K562 (cell line): ENCODE results near the gene USP14. TPM values are rescaled to one million over a fixed set of nuclear protein-coding genes. Genes with fewer than 3 reads are reported as not detected.

Experiments used
- ATAC-seq: fragments of 200-7000 bp; cut with Tn5 transposase; 3 replicates; pipeline ENCODE4 v1.9.1; 2020; ENCODE audit warnings: moderate library complexity
- BruUV-seq: library from RNA; stranded (reverse); fragments of 400-500 nt; replicated peaks from 2 replicates; lab custom pipeline; 2021; lab: Mats Ljungman, UMichigan
- CTCF ChIA-PET: fragments of 300-600 bp; formaldehyde crosslinking; extraction: SDS; loops from one replicate; lab custom pipeline; 2021; ENCODE audit warnings: low intra/inter-chr PET ratio; lab: Yijun Ruan, JAX
- POLR2A ChIA-PET: fragments of 300-600, 350-650 bp; sonication (Branson Sonifier 250); formaldehyde crosslinking; extraction: SDS; loops from one replicate; lab custom pipeline; 2021; ENCODE audit warnings: antibody characterized with exemption, inconsistent platforms; lab: Yijun Ruan, JAX
- DNase-seq, 4 experiments: peaks; one replicate each; pipeline versions ENCODE4 v3.0.0 to v3.0.0-alpha.2; 2011 to 2018; ENCODE audit warnings: low spot score in 3 of 4, mixed read lengths in 3 of 4; ENCODE audit errors: extremely low read depth in 1 of 4
- FAIRE-seq: peaks from 2 replicates; lab custom pipeline; 2011; peaks lifted over from hg19 to GRCh38; lab: Jason Lieb, UNC
- H2AFZ ChIP-seq: 2 replicates; pipeline ENCODE4 v1.6.0; 2011; ENCODE audit warnings: low read depth, low read length, control low read depth, inconsistent platforms
- H3K27ac ChIP-seq: fragments of 200-600 bp; 3 replicates; pipeline ENCODE4 v1.8.0; 2011; ENCODE audit warnings: low read depth, mild to moderate bottlenecking, control low read depth, inconsistent platforms, low read length, moderate library complexity, mixed read lengths; ENCODE audit errors: extremely low read depth
- H3K27me3 ChIP-seq, 2 experiments: fragments of 300-600 bp in 1 of 2; 2 replicates in 1 of 2; 3 replicates in 1 of 2; pipeline versions ENCODE4 v1.6.0 to v1.8.0; 2011; ENCODE audit warnings: inconsistent platforms in 2 of 2, low read length in 2 of 2, mild to moderate bottlenecking in 1 of 2, mixed read lengths in 1 of 2, moderate library complexity in 1 of 2; ENCODE audit not compliant: control insufficient read depth in 2 of 2, insufficient read depth in 2 of 2
- H3K36me3 ChIP-seq: fragments of 300-600 bp; 3 replicates; pipeline ENCODE4 v1.8.0; 2011; ENCODE audit warnings: mild to moderate bottlenecking, low read length, inconsistent platforms; ENCODE audit not compliant: control insufficient read depth, insufficient read depth
- H3K4me1 ChIP-seq, 2 experiments: fragments of 200-600 bp in 1 of 2; replicated peaks in 1 of 2; 2 replicates in 1 of 2; 3 replicates in 1 of 2; pipeline versions ENCODE4 v1.5.1 to v1.8.0; 2011; ENCODE audit warnings: inconsistent platforms in 2 of 2, low read length in 2 of 2, mild to moderate bottlenecking in 1 of 2, mixed read lengths in 1 of 2, moderate library complexity in 1 of 2; ENCODE audit not compliant: control insufficient read depth in 2 of 2, insufficient read depth in 2 of 2
- H3K4me2 ChIP-seq: 2 replicates; pipeline ENCODE4 v1.6.1; 2011; ENCODE audit warnings: low read length, control low read depth, inconsistent platforms, mixed read lengths; ENCODE audit not compliant: insufficient read depth
- H3K4me3 ChIP-seq: fragments of 200-600 bp; sonication (generic), shearing (Covaris generic); 2 replicates; pipeline ENCODE4 v1.5.1; 2016; ENCODE audit warnings: control low read depth, inconsistent platforms
- H3K79me2 ChIP-seq: fragments of 200-600 bp; 3 replicates; pipeline ENCODE4 v1.8.0; 2011; ENCODE audit warnings: low read length, inconsistent platforms; ENCODE audit not compliant: control insufficient read depth, insufficient read depth
- H3K9ac ChIP-seq, 2 experiments: 2 replicates each; pipeline versions ENCODE4 v1.6.0 to v1.6.1; 2011; ENCODE audit warnings: low read depth in 2 of 2, low read length in 2 of 2, control low read depth in 1 of 2, inconsistent platforms in 1 of 2, mild to moderate bottlenecking in 1 of 2, mixed read lengths in 1 of 2; ENCODE audit not compliant: insufficient read depth in 1 of 2
- H3K9me1 ChIP-seq: one replicate; pipeline ENCODE4 v1.6.0; 2011; ENCODE audit warnings: inconsistent platforms, mild to moderate bottlenecking, low read length, moderate library complexity; ENCODE audit not compliant: control insufficient read depth, insufficient read depth
- H3K9me3 ChIP-seq: replicated peaks from 2 replicates; pipeline ENCODE4 v1.5.1; 2011; ENCODE audit warnings: low read depth, low read length, inconsistent platforms; ENCODE audit not compliant: control insufficient read depth, insufficient read depth
- H4K20me1 ChIP-seq: replicated peaks from 2 replicates; pipeline ENCODE4 v1.6.1; 2011; ENCODE audit warnings: low read length, inconsistent platforms, mixed read lengths; ENCODE audit not compliant: control insufficient read depth, insufficient read depth
- AFF4 ChIP-seq: sonication (generic); formaldehyde crosslinking; IDR thresholded peaks from 2 replicates; pipeline ENCODE4 v1.8.0; 2023; ENCODE audit warnings: mild to moderate bottlenecking, missing genetic modification reagents
- CHD2 ChIP-seq: IDR thresholded peaks from 2 replicates; pipeline ENCODE4 v1.6.1; 2011; ENCODE audit warnings: low read depth, low read length
- DACH1 ChIP-seq: fragments of 450-650 bp; IDR thresholded peaks from 2 replicates; pipeline ENCODE4 v1.6.1; 2018; ENCODE audit not compliant: partially characterized antibody
- EZH2 ChIP-seq: IDR thresholded peaks from 2 replicates; pipeline ENCODE4 v1.6.1; 2012; ENCODE audit warnings: low read depth, mild to moderate bottlenecking, inconsistent platforms, low read length, borderline replicate concordance
- HDGF ChIP-seq: fragments of 450-650 bp; IDR thresholded peaks from 2 replicates; pipeline ENCODE4 v1.6.1; 2016
- PCBP1 ChIP-seq: fragments of 200-400 bp; formaldehyde crosslinking; IDR thresholded peaks from 2 replicates; pipeline ENCODE4 v1.6.1; 2018; ENCODE audit warnings: mild to moderate bottlenecking, low read depth, low read length; ENCODE audit not compliant: poor library complexity, severe bottlenecking
- PML ChIP-seq: IDR thresholded peaks from 2 replicates; pipeline ENCODE4 v1.6.1; 2012; ENCODE audit warnings: low read length, inconsistent platforms
- POLR2A ChIP-seq: fragments of 450-650 bp; conservative IDR thresholded peaks from 2 replicates; pipeline ENCODE4 v1.6.1; 2016
- SMARCA5 ChIP-seq: fragments of 450-650 bp; IDR thresholded peaks from 2 replicates; pipeline ENCODE4 v1.6.1; 2016
- STAT5A ChIP-seq: IDR thresholded peaks from 2 replicates; pipeline ENCODE4 v1.6.1; 2012; ENCODE audit warnings: low read length, inconsistent platforms, borderline replicate concordance
- SUPT5H ChIP-seq: fragments of 450-650 bp; IDR thresholded peaks from 2 replicates; pipeline ENCODE4 v1.6.1; 2016
- YY1 ChIP-seq, 3 experiments: IDR thresholded peaks; 2 replicates each; pipeline ENCODE4 v1.6.1; 2011; ENCODE audit warnings: low read length in 2 of 3, mild to moderate bottlenecking in 2 of 3, moderate library complexity in 2 of 3, borderline replicate concordance in 1 of 3, control low read depth in 1 of 3, low read depth in 1 of 3; ENCODE audit not compliant: insufficient read depth in 3 of 3, insufficient replicate concordance in 2 of 3, control insufficient read depth in 1 of 3, insufficient read length in 1 of 3; ENCODE audit errors: extremely low read depth in 1 of 3
- ZBTB1 ChIP-seq: sonication (generic); formaldehyde crosslinking; IDR thresholded peaks from 2 replicates; pipeline ENCODE4 v1.8.1; 2023; ENCODE audit warnings: missing genetic modification reagents, low read depth, mild to moderate bottlenecking, borderline replicate concordance
- ZNF699 ChIP-seq: fragments of 250-450 bp; sonication (Bioruptor Pico); IDR thresholded peaks from 2 replicates; pipeline ENCODE4 v1.8.0; 2021; ENCODE audit warnings: mild to moderate bottlenecking, moderate library complexity; ENCODE audit not compliant: insufficient replicate concordance
- in situ Hi-C: fragments of 300-500 bp; cut with MboI; formaldehyde crosslinking; loops from 4 replicates; pipeline ENCODE4 v1.15.0; 2018; ENCODE audit warnings: inconsistent platforms, mixed read lengths
- intact Hi-C: fragments of 100-400 bp; cut with micrococcal nuclease; formaldehyde crosslinking; loops from 2 replicates; pipeline ENCODE4 v1.14.2; 2022
- polyA plus RNA-seq, 8 experiments: library from polyadenylated mRNA; depleted of rRNA in 4 of 8; stranded (reverse) in 5 of 8; unstranded in 3 of 8; fragments of >200 nt; fragmentation: Nextera tagmentation in 2 of 8; fragmentation: Illumina TruSeq in 1 of 8; extraction: Ambion mirVana in 2 of 8; extraction: Trizol in 1 of 8; gene quantifications; 2 replicates each; pipeline versions ENCODE4 v1.2.1 to v1.2.3, GENCODE V29; 2011 to 2014; ENCODE audit warnings: inconsistent platforms in 1 of 8, missing spikeins in 1 of 8
- total RNA-seq, 7 experiments: library from RNA; depleted of rRNA in 6 of 7; stranded (reverse); fragments of >200 nt in 6 of 7; fragmentation: Illumina TruSeq in 2 of 7; extraction: Trizol in 2 of 7; gene quantifications; 2 replicates each; pipeline versions ENCODE4 v1.2.1 to v1.2.3, GENCODE V29; 2011 to 2021; ENCODE audit warnings: low replicate concordance in 1 of 7
- TF ChIP-seq, protein P1 (sequence below): IDR thresholded peaks from 2 replicates; pipeline ENCODE4 v1.6.1; 2011; ENCODE audit warnings: borderline replicate concordance, low read depth, mild to moderate bottlenecking, moderate library complexity, low read length; ENCODE audit not compliant: insufficient read depth, poor library complexity, severe bottlenecking

USP14 gene
- total and polyA plus RNA-seq, 9 of the 15 experiments (the other 6 are each of a cell fraction or from before 2014, with no cell fraction given), result 18.7 to 129 (median 40.3) TPM

DNA sequence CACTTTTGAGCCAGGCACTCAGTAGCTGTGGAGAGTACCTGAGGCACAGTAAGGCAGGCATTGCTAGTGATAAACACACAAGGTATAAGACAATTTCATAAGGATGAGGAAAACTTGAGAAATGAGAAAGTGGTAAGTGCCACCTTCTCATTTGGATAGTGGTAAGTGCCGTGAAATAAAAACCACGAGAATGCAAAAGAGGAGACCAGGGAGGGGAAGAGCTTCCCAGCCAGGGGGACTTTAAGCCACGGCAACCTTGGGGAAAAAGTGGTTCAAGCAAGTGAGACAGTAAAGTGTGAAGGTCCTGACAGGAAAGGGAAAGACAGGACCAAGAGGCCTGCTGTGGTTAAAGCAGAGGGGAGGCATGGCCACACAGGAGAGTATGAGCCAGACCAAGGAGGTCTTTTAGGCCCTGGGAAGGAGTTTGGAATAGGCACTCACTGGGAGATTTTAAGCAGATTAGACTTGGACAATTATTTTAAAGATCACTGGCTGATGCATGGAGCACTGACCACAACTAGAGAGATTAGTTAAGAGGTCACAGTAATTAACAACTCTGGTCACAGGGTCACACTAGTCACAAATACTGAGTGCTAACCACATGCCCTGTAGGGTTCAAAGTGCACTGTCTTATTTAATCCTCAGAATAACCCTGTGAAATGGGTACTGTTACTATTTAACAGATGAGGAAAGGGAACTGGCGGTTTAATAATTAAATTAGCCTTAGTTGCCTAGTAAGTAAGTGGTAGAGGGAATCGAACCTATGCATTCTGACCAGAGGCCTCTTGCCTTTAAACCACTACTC lies 59.4 kb downstream of the USP14 start (continued):
- TF ChIP-seq POLR2A, result peak; percentile 65
- TF ChIP-seq STAT5A, result no peak
- no peak for TF ChIP-seq CHD2
- TF ChIP-seq PML, result 0 out of 2 replicates have a peak, but pooled peaks have one; percentile 5
- TF ChIP-seq, protein P1, sequence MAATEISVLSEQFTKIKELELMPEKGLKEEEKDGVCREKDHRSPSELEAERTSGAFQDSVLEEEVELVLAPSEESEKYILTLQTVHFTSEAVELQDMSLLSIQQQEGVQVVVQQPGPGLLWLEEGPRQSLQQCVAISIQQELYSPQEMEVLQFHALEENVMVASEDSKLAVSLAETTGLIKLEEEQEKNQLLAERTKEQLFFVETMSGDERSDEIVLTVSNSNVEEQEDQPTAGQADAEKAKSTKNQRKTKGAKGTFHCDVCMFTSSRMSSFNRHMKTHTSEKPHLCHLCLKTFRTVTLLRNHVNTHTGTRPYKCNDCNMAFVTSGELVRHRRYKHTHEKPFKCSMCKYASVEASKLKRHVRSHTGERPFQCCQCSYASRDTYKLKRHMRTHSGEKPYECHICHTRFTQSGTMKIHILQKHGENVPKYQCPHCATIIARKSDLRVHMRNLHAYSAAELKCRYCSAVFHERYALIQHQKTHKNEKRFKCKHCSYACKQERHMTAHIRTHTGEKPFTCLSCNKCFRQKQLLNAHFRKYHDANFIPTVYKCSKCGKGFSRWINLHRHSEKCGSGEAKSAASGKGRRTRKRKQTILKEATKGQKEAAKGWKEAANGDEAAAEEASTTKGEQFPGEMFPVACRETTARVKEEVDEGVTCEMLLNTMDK, result no peak
- TF ChIP-seq, all 486 proteins: peak for 7

DNA sequence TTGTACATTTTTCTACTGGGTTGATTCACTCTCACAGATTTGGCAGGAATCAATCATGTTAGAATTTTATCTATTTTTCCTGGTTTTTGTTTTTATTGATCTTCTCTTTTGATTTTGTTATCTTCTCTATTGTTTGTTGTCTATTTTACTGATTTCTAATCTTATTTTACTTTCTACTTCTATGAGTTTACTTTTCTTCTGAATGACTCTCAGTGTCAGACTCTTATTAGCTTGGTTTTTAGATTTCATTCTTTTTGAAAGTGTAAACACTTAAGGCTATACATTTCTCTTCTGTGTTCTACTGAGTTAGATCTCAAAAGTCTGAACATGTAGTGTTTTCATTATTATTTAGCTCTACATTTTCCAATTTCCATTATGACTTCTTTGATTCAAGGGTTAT lies 62.4 kb downstream of the USP14 start:
- H3K27ac ChIP-seq, result no peak overlapping the region
- ChIA-PET CTCF (no interaction called here), POLR2A (interaction anchor here (1.2 kb wide), 1 partner anchor 8 kb away, joined by 3 read pairs; no protein-coding TSS in a partner anchor)
- no peaks in the 10 kb centered on the region for H3K4me1 ChIP-seq
- peaks cover 85% of the 10 kb centered on the region for H3K36me3 ChIP-seq
- no peaks in the 10 kb centered on the region for H4K20me1 ChIP-seq
- H3K4me2 ChIP-seq, result no peak overlapping the region
- H3K9me1 ChIP-seq, result no peaks in the 10 kb centered on the region
- H3K4me3 ChIP-seq, result no peak overlapping the region
- no peak for ATAC-seq
- no peak overlapping the region for H3K9ac ChIP-seq
- H3K27me3 ChIP-seq, result no peaks in the 10 kb centered on the region
- DNase-seq, result no peak
- intact Hi-C loops (no loop called here), in situ Hi-C loops (no loop called here)
- FAIRE-seq, result no peak
- no peaks in the 10 kb centered on the region for H3K79me2 ChIP-seq
- no TSS peak for BruUV-seq
- no peak overlapping the region for H2AFZ ChIP-seq
- H3K9me3 ChIP-seq, result no peaks in the 10 kb centered on the region
- no peak for TF ChIP-seq YY1 (IDR thresholded peaks at IDR 0.05; ENCODE audit: borderline replicate concordance in 1 of 3, control insufficient read depth in 1 of 3, extremely low read depth in 1 of 3, insufficient read depth in 3 of 3, insufficient read length in 1 of 3, insufficient replicate concordance in 2 of 3, low read depth in 1 of 3, low read length in 2 of 3)
- no peak for TF ChIP-seq SUPT5H
- TF ChIP-seq HDGF, result no peak
- TF ChIP-seq SMARCA5, result no peak
- TF ChIP-seq DACH1, result no peak
- TF ChIP-seq ZNF699 (CRISPR knock-in tag), result no peak
- TF ChIP-seq EZH2, result no peak
- no peak for TF ChIP-seq ZBTB1 (CRISPR knock-in tag)
- TF ChIP-seq PCBP1, result no peak
- no peak for TF ChIP-seq AFF4
